GM12878 (cell line): ENCODE measurements around the gene ABCC3. TPM values are rescaled to one million over a fixed set of nuclear protein-coding genes. Genes with fewer than 3 reads are reported as not detected.
A peak's percentile ranks its signal among the peaks of the same experiment; 100 is the strongest.

ENCODE experiments used
- ATAC-seq: fragments of 200-7000 bp; cut with Tn5 transposase; 3 replicates; pipeline ENCODE4 v1.9.1; 2020; ENCODE audit warnings: mild to moderate bottlenecking, moderate library complexity
- BruUV-seq: library from RNA; stranded (reverse); fragments of 400-500 nt; replicated peaks from 2 replicates; lab custom pipeline; 2021; lab: Mats Ljungman, UMichigan
- CTCF ChIA-PET: fragments of 300-600 bp; sonication (Branson Sonifier 250); formaldehyde crosslinking; extraction: SDS; loops from one replicate; lab custom pipeline; 2021; ENCODE audit warnings: inconsistent platforms; lab: Yijun Ruan, JAX
- POLR2A ChIA-PET: fragments of 350-600 bp; formaldehyde crosslinking; extraction: SDS; loops from one replicate; lab custom pipeline; 2021; ENCODE audit warnings: inconsistent platforms; lab: Charles Lee
- RAD21 ChIA-PET: fragments of 300-600 bp; sonication (Branson Sonifier 250); formaldehyde crosslinking; loops from one replicate; lab custom pipeline; 2023; ENCODE audit warnings: antibody characterized with exemption; ENCODE audit not compliant: unreplicated experiment; lab: Charles Lee
- SMC1A ChIA-PET: fragments of 300-600 bp; sonication (Branson Sonifier 250); formaldehyde crosslinking; loops from one replicate; lab custom pipeline; 2023; ENCODE audit not compliant: unreplicated experiment, uncharacterized antibody; lab: Charles Lee
- DNase-seq: peaks from one replicate; pipeline ENCODE4 v3.0.0-alpha.2; 2011; ENCODE audit warnings: low read depth, low spot score
- FAIRE-seq: peaks from 3 replicates; lab custom pipeline; 2011; peaks lifted over from hg19 to GRCh38; lab: Jason Lieb, UNC
- H2AFZ ChIP-seq: 2 replicates; pipeline ENCODE4 v1.6.0; 2011; ENCODE audit warnings: low read depth, low read length, control low read depth; ENCODE audit not compliant: control insufficient read depth
- H3K27ac ChIP-seq: 2 replicates; pipeline ENCODE4 v1.5.1; 2011; ENCODE audit warnings: control low read depth; ENCODE audit not compliant: control insufficient read depth, insufficient read depth
- H3K27me3 ChIP-seq, 2 experiments: replicated peaks in 1 of 2; 2 replicates each; pipeline versions ENCODE4 v1.6.0 to v1.6.1; 2011; ENCODE audit warnings: low read length in 1 of 2; ENCODE audit not compliant: control insufficient read depth in 2 of 2, insufficient read depth in 2 of 2
- H3K36me3 ChIP-seq, 2 experiments: 2 replicates each; pipeline ENCODE4 v1.5.1; 2011; ENCODE audit warnings: low read length in 1 of 2; ENCODE audit not compliant: control insufficient read depth in 2 of 2, insufficient read depth in 2 of 2
- H3K4me1 ChIP-seq: 2 replicates; pipeline ENCODE4 v1.6.1; 2011; ENCODE audit warnings: mild to moderate bottlenecking, low read length, moderate library complexity, mixed read lengths; ENCODE audit not compliant: control insufficient read depth, insufficient read depth
- H3K4me2 ChIP-seq: 2 replicates; pipeline ENCODE4 v1.6.0; 2011; ENCODE audit warnings: control low read depth; ENCODE audit not compliant: control insufficient read depth, insufficient read depth
- H3K4me3 ChIP-seq: fragments of 200-600 bp; sonication (generic); 2 replicates; pipeline ENCODE4 v1.5.1; 2016
- H3K79me2 ChIP-seq: 2 replicates; pipeline ENCODE4 v1.6.0; 2011; ENCODE audit warnings: low read length; ENCODE audit not compliant: control insufficient read depth, insufficient read depth
- H3K9ac ChIP-seq: 2 replicates; pipeline ENCODE4 v1.8.0; 2011; ENCODE audit warnings: low read length, control low read depth, mixed read lengths; ENCODE audit not compliant: control insufficient read depth, insufficient read depth
- H3K9me3 ChIP-seq: replicated peaks from 3 replicates; pipeline ENCODE4 v1.5.1; 2011; ENCODE audit warnings: mild to moderate bottlenecking, low read length; ENCODE audit not compliant: control insufficient read depth, insufficient read depth
- H4K20me1 ChIP-seq: 2 replicates; pipeline ENCODE4 v1.6.0; 2011; ENCODE audit not compliant: control insufficient read depth, insufficient read depth
- CBFB ChIP-seq: IDR thresholded peaks from 2 replicates; pipeline ENCODE4 v1.6.1; 2016; ENCODE audit warnings: antibody characterized with exemption, low read depth
- CBX3 ChIP-seq: fragments of 200-600 bp; sonication (generic); IDR thresholded peaks from 2 replicates; pipeline ENCODE4 v1.6.1; 2016; ENCODE audit warnings: low read depth, borderline replicate concordance
- HCFC1 ChIP-seq: fragments of 150-350 bp; IDR thresholded peaks from 2 replicates; pipeline ENCODE4 v1.6.1; 2014; ENCODE audit warnings: low read length
- HDAC6 ChIP-seq: fragments of 200-600 bp; sonication (generic); IDR thresholded peaks from one replicate; pipeline ENCODE4 v1.8.0; 2017; ENCODE audit warnings: antibody characterized with exemption; ENCODE audit not compliant: unreplicated experiment
- RAD21 ChIP-seq: IDR thresholded peaks from 2 replicates; pipeline ENCODE4 v1.6.1; 2011; ENCODE audit warnings: mild to moderate bottlenecking, low read depth, low read length, moderate library complexity; ENCODE audit not compliant: insufficient read depth
- RAD51 ChIP-seq: fragments of 450-650 bp; IDR thresholded peaks from 2 replicates; pipeline ENCODE4 v1.6.1; 2016; ENCODE audit warnings: moderate library complexity, mild to moderate bottlenecking, inconsistent platforms
- RFX5 ChIP-seq: IDR thresholded peaks from 2 replicates; pipeline ENCODE4 v1.6.1; 2011; ENCODE audit warnings: low read depth, low read length, improper control_type of control experiment
- ZNF24 ChIP-seq: fragments of 450-650 bp; IDR thresholded peaks from 2 replicates; pipeline ENCODE4 v1.6.1; 2017; ENCODE audit warnings: antibody characterized with exemption, mild to moderate bottlenecking
- WGBS: methylation state at CpG from one replicate; pipeline ENCODE4 v1.1.6; 2016; ENCODE audit warnings: low lambda C conversion rate; ENCODE audit not compliant: insufficient replicate concordance, insufficient coverage; ENCODE audit errors: missing lambda C conversion rate; 5-methylcytosine and 5-hydroxymethylcytosine counted together
- in situ Hi-C: fragments of 300-500 bp; cut with MboI; formaldehyde crosslinking; loops from 9 replicates; pipeline ENCODE4 v1.14.3; 2018; ENCODE audit warnings: mixed read lengths
- intact Hi-C: fragments of 100-400 bp; cut with micrococcal nuclease; formaldehyde crosslinking; loops from one replicate; pipeline ENCODE4 v1.14.2; 2022; ENCODE audit not compliant: unreplicated experiment
- polyA plus RNA-seq, 11 experiments: library from polyadenylated mRNA; depleted of rRNA in 4 of 11; unstranded in 6 of 11; stranded (reverse) in 5 of 11; fragments of >200 nt; fragmentation: Nextera tagmentation in 4 of 11; fragmentation: Illumina TruSeq in 1 of 11; extraction: Ambion mirVana in 4 of 11; extraction: Trizol in 1 of 11; gene quantifications; 1 replicate in 1 of 11; 2 replicates in 10 of 11; pipeline versions ENCODE4 v1.2.1 to v1.2.3, GENCODE V29; 2011 to 2016; ENCODE audit warnings: inconsistent platforms in 2 of 11, missing spikeins in 2 of 11, low read depth in 1 of 11
- total RNA-seq, 4 experiments: library from RNA; depleted of rRNA in 3 of 4; stranded (reverse); fragments of >200 nt in 3 of 4; fragmentation: Illumina TruSeq in 1 of 4; extraction: Trizol in 1 of 4; gene quantifications; 2 replicates each; pipeline versions ENCODE4 v1.2.1 to v1.2.3, GENCODE V29; 2013 to 2021
- TF ChIP-seq, protein P1 (sequence below): fragments of 150-350 bp; IDR thresholded peaks from 2 replicates; pipeline ENCODE4 v1.6.1; 2016; ENCODE audit warnings: low read depth, low read length
- TF ChIP-seq, protein P2 (sequence below): IDR thresholded peaks from 2 replicates; pipeline ENCODE4 v1.6.1; 2011; ENCODE audit warnings: borderline replicate concordance, low read depth, mild to moderate bottlenecking, moderate library complexity, low read length; ENCODE audit not compliant: insufficient read depth, poor library complexity, severe bottlenecking
- TF ChIP-seq, protein P3 (sequence below): fragments of 450-650 bp; IDR thresholded peaks from 2 replicates; pipeline ENCODE4 v1.6.1; 2017; ENCODE audit warnings: mild to moderate bottlenecking

ABCC3 gene
- total and polyA plus RNA-seq, 10 of the 15 experiments (the other 5 are each of a cell fraction or from before 2014, with no cell fraction given): 0.21 to 2.3 (median 0.71) TPM; not detected in 6

DNA sequence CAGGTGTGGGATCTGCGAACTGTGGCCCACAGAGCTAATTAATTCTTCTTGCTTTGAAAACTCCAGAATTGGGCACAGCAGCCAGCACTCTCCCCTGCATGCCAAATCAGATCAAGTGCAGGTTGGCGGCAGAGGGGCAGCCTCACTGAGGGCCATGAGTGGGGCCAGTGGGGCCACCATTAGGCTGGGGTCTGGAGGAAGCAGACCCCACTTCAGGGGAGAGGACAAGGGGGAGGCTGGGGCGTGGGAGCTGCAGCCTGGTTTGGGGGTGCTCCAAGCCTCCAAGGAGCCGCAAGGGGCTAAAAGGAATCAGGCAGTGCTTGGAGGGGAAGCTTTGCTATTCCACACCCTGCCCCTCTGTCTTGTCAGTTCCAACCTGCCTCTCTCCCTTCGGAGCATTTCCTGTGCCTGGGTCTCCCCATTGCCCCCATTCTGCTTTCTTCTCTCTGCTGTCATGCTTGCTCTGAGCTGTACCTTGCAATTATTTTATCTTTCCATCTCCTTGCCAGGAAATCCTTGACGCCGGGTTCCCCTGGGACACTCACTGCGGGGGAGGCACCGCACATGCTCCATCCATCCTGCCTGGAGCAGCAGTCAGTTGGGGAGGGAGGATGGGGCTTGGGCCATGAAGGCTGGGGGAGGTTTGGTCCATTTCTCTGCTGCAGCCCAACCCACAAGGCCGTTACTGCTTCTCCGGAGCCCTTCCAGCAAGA, 3.3 kb upstream of the ABCC3 start (continued):
- TF ChIP-seq, protein P1, sequence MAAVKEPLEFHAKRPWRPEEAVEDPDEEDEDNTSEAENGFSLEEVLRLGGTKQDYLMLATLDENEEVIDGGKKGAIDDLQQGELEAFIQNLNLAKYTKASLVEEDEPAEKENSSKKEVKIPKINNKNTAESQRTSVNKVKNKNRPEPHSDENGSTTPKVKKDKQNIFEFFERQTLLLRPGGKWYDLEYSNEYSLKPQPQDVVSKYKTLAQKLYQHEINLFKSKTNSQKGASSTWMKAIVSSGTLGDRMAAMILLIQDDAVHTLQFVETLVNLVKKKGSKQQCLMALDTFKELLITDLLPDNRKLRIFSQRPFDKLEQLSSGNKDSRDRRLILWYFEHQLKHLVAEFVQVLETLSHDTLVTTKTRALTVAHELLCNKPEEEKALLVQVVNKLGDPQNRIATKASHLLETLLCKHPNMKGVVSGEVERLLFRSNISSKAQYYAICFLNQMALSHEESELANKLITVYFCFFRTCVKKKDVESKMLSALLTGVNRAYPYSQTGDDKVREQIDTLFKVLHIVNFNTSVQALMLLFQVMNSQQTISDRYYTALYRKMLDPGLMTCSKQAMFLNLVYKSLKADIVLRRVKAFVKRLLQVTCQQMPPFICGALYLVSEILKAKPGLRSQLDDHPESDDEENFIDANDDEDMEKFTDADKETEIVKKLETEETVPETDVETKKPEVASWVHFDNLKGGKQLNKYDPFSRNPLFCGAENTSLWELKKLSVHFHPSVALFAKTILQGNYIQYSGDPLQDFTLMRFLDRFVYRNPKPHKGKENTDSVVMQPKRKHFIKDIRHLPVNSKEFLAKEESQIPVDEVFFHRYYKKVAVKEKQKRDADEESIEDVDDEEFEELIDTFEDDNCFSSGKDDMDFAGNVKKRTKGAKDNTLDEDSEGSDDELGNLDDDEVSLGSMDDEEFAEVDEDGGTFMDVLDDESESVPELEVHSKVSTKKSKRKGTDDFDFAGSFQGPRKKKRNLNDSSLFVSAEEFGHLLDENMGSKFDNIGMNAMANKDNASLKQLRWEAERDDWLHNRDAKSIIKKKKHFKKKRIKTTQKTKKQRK: no peak
- no peak for TF ChIP-seq HCFC1
- no peak for TF ChIP-seq CBX3
- no peak for TF ChIP-seq HDAC6

DNA sequence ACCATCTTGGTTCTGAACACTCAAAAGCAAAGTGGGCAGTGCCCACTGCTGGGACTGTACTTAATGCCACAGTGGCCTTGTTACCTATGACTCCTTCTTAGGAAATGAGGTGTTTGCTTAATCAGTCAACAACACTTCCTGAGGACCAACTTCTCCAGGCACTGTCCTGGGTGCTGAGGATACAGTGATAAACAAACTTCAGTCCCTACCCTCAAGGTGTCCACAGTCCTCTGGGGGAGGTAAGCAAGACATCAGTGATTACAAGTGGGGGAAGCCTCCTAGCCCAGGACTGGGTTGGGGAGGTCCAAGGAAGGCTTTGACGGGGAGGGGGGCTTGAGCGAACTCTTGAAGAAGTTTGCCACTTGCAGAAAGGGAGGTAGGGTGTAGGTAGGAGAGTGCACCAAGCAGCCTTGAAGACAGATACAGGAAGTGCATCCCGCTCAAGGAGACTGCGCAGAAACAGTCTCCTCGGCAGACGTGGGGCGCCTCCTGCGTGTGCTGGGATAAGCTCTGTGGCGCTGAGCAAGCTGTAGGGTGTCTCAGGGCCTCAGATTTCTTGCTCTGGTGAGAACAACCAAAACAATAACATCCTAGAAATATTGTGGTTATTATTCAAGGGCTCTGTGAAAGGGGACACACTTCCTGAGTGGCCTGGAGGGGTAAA, 2.6 kb upstream of the ABCC3 start:
- FAIRE-seq (peak; percentile 7), ATAC-seq (peak; percentile 53), DNase-seq (no peak)
- Histone ChIP-seq H3K4me2 (peak overlapping the region; percentile 46; the same call in 1 of the 2 replicates), H3K79me2 (no peaks in the 10 kb centered on the region; the same call in 1 of the 2 replicates), H3K9me3 (no peaks in the 10 kb centered on the region), H3K27ac (peak overlapping the region; percentile 61; the same call in 1 of the 2 replicates), H2AFZ (no peak overlapping the region), H3K4me3 (no peak overlapping the region), H3K9ac (no peak overlapping the region), H3K27me3 (peaks cover 0 to 1% of the 10 kb centered on the region in 2 experiments; a peak in 3 of 4 replicates), H4K20me1 (no peaks in the 10 kb centered on the region), H3K4me1 (peaks cover 11% of the 10 kb centered on the region), H3K36me3 (no peaks in the 10 kb centered on the region)
- RAD21 ChIA-PET: interaction anchor here (0.7 to 3.8 kb wide), 6 partner anchors 9 to 234 kb away, joined by 3 to 34 read pairs (median 4); partner anchors contain the start of gene TOB1
- intact Hi-C loops (no loop called here), in situ Hi-C loops (no loop called here)
- no TSS peak for BruUV-seq
- WGBS: 57% methylated on average over 9 of the region's 9 CpGs
- SMC1A ChIA-PET: interaction anchor here (0.7 to 6.8 kb wide), 5 partner anchors 60 to 153 kb away, joined by 3 to 90 read pairs (median 6); no protein-coding TSS in a partner anchor
- POLR2A ChIA-PET: interaction anchor here (1.2 to 1.4 kb wide), 5 partner anchors 9 to 235 kb away, joined by 3 to 5 read pairs (median 4); partner anchors contain the start of gene TOB1
- CTCF ChIA-PET: interaction anchor here (0.5 to 17.1 kb wide), 14 partner anchors 6 to 521 kb away, joined by 3 to 211 read pairs (median 4); partner anchors contain the start of genes ABCC3, LUC7L3 and NME1
- TF ChIP-seq, protein P2, sequence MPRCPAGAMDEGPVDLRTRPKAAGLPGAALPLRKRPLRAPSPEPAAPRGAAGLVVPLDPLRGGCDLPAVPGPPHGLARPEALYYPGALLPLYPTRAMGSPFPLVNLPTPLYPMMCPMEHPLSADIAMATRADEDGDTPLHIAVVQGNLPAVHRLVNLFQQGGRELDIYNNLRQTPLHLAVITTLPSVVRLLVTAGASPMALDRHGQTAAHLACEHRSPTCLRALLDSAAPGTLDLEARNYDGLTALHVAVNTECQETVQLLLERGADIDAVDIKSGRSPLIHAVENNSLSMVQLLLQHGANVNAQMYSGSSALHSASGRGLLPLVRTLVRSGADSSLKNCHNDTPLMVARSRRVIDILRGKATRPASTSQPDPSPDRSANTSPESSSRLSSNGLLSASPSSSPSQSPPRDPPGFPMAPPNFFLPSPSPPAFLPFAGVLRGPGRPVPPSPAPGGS: no peak
- TF ChIP-seq, protein P3, sequence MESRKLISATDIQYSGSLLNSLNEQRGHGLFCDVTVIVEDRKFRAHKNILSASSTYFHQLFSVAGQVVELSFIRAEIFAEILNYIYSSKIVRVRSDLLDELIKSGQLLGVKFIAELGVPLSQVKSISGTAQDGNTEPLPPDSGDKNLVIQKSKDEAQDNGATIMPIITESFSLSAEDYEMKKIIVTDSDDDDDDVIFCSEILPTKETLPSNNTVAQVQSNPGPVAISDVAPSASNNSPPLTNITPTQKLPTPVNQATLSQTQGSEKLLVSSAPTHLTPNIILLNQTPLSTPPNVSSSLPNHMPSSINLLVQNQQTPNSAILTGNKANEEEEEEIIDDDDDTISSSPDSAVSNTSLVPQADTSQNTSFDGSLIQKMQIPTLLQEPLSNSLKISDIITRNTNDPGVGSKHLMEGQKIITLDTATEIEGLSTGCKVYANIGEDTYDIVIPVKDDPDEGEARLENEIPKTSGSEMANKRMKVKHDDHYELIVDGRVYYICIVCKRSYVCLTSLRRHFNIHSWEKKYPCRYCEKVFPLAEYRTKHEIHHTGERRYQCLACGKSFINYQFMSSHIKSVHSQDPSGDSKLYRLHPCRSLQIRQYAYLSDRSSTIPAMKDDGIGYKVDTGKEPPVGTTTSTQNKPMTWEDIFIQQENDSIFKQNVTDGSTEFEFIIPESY: no peak
- TF ChIP-seq RFX5 (no peak), RAD21 (no peak), ZNF24 (no peak), CBFB (no peak), RAD51 (no peak)
